ENCODE data around the gene LYPD6. TPM values are rescaled to one million over a fixed set of nuclear protein-coding genes. Genes with fewer than 3 reads are reported as not detected.

The LYPD6 gene
- total RNA-seq, 1 donor from 2014 or later, result 7.8 TPM

DNA sequence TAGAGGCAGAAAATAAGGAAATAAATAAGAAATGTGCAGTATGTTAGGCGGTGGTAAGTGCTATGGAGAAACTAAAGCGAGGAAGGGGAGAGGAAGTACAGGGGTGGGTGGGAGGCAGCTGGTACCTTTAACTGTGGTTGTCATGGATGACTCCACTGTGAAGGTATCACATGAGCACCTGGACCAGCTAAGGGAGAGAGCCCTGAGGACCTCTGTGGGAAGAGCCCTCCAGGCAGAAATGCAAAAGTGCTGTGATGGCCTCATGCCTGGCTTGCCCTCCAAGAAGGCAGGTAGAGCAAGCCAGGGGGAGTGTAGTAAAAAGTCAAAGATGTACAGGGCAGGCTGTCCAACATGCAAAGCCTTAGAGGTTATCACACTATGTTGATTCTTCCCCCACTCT lies 17.9 kb downstream of the LYPD6 start:
- DNase-seq (ENCODE audit: low read depth in 2 of 2), result no peak

DNA sequence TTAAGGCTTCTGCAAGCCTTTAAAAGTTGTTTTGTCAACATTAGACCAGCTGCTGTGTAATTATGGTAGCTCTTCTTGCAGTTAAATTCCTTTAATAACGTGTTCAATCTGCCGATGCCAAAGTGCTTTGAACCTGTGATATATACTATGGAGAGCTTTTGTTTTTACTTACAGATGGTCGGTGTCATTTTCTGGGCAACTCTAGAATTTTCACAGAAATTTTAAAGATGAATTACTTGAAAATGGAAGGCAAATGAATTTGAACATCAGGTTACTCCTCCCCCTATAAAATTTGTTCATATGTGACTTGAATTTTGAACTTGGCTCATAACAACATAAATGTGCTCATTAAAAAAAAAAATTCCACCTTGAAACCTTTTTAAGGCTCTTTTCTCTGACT lies 23.0 kb downstream of the LYPD6 start:
- DNase-seq (ENCODE audit: low read depth in 2 of 2), result no peak

DNA sequence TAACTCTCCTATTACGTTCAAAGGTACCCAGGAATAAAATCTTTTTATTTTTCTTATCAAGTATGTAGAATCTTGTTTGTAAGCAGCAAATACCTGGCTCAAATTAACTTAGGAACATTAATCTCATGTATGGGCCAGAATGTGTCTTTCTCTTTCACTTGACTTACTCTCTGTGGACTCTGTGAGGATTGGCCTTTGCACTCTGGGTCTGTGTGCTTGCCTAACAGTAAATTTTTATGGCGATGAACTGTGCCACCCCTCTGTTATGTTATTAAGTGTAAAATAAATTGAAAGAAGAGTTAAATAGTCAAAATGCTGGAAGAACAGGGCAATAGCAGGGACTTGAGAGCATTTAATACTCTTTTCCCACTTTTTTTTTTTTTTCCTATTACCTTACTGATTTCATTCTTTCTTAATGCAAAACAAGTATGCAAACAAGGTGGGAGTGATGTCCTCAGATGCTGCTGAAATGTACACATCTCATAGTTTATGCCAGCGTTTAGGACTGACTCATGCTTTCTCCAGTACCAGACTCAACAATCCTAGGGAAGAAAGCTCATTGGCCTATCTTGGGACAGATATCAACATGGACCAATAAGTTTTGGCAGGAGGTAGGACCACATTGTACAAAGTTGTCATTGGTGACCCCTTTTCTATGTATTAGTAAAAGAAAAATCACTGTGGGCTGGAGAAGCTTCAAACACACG lies 25.5 kb downstream of the LYPD6 start:
- DNase-seq (ENCODE audit: low read depth in 2 of 2), result no peak

DNA sequence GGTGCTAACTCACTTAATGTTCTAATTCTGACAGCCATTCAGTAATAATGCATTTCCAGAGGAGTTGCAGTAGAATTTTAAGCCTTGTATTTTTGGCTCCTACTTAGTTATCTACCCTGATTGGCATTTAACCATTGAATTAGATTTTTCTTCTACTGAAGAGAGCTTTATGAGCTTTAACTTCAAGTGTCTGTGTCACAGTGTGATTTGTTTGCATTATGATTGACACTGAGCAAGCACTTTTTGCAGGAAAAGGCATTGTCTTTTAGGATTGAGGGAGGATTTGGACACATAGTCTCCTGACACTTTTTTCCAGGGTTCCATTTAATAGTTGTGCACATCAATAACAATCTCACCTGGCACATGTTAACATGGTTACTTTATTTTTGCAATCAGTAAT lies 26.7 kb downstream of the LYPD6 start:
- no peak for DNase-seq (ENCODE audit: low read depth in 2 of 2)

DNA sequence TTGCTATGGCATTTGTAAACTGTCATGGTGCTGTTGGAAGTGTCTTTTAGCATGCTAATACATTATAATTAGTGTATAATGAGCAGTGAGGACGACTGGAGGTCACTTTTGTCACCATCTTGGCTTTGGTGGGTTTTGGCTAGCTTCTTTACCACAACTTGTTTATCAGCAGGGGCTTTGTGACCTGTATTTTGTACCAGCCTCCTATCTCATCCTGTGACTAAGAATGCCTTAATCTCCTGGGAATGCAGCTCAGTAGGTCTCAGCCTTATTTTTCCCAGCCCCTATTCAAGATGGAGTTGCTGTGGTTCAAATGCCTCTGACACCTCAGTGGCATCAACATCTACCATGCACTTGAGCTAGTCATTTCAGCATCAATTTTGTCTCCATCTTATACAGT lies 29.7 kb downstream of the LYPD6 start:
- no peak for DNase-seq (ENCODE audit: low read depth in 2 of 2)

DNA sequence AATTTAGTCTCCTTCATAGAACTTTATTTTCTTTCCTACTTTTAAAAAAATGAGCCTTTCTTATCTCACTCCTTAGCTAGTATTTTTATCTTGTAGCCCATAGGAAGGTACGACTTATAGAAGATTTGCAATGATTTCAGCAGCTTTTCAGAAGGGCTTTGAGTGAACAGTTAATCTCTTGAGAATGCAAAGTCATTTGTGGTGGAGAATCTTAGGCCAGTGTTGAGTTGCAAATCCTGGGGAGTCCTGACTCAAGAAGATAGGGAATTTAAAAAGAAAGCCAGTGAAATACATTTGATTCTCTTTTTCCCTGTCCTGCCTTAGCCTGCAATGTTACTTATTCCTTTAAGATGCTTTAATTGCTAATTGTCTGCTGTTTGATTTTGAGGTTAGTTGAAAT lies 33.6 kb downstream of the LYPD6 start:
- no peak for DNase-seq (ENCODE audit: low read depth in 2 of 2)

DNA sequence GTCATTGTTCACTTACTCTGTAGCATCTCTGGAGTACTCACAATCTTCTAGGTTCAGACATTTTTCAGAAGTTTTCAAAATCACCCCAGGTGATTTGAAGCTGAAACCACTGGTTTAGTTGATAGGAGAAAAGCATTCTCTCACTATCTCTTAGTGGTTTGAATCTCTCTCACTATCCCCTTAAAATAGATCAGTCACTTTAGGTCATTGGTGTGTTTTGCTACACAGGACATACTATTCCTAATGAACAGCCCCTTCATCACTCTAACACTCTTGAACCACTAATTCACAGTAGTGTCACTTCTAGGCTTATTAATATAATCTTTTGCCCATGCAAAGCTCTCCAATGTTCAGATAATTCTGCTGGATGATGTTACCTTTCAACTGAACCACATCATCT lies 34.5 kb downstream of the LYPD6 start:
- no peak for DNase-seq (ENCODE audit: low read depth in 2 of 2)

DNA sequence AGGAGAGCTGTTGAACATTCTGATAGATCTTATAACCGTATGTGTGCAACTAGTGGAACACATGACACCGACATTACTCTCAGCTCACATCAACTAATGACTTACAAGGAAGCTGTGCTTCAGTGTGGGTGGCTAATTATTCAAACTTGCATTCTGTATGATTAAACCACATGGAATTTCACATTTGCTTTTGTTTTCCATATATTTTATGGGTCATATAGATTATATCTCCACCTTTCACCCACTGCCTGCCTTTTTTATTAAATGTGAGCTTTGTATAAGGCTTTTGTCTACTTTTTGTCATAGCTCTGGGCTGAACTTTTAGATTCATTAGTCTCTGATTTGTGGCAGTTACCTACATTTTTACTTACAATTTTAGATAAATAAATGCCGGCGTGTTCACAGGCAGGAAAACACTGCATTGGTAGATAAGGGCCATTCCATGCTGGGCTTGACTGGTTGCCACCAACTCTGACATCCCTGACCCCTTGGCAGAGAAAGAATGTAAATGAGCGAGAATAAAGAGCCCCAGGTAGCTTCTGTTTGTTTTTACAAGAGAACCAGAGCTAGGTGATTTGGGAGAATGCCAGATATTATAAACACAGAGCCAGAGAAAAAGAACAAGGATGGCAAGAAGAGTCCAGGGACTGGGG lies 35.7 kb downstream of the LYPD6 start:
- DNase-seq (ENCODE audit: low read depth in 2 of 2), result peak; percentile 88 to 98

DNA sequence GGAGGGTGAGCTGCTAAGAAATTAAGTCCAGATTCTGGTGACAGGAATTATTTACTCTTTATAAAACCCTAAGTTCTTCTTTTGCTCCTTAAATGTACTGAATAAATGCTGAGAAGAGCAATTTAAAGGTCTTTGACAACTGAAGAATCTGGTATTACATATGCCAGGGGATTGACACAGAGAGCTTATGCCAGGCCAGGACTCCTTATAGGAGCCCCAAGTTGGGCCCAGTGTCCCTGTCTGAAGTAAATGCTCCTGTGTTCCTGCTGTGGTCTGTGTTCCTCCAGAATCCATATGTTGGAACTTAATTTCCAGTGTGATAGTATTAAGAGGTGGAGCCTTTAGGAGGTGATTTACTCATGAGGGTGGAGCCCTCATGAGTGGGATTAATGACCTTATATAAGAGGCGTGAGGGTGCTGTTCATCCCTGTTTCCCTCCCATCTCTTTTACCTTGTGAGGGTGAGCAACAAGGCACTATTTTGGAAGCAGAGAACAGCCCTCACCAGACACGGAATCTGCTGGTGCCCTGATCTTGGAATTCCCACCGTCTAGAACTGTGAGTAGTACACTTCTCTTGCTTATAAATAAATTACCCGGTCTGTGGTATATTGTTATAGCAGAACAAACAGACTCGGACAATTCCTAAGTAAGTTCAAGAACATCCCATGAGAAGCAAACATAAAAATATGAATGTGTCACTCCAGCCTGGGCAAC lies 39.8 kb downstream of the LYPD6 start:
- no peak for DNase-seq (ENCODE audit: low read depth in 2 of 2)

DNA sequence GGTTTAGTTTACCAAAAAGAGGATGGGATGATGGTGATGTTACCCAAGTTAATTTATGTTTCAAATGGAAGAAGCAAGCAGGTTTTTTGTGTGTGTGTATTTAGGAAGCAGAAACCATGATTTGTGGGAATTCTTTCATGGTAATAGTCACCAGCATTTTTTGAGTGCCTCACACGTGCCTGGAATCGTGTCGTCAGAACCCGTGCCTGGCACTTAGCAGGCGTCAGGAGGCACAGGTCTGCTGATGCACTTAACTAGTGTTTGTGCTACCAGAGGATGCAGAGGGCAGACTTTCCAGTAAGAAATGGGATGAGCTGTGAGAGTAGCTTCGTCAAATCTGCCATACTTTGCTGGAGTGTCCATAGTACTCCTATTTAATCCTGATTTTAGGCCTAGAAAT lies 41.1 kb downstream of the LYPD6 start:
- no peak for DNase-seq (ENCODE audit: low read depth in 2 of 2)

DNA sequence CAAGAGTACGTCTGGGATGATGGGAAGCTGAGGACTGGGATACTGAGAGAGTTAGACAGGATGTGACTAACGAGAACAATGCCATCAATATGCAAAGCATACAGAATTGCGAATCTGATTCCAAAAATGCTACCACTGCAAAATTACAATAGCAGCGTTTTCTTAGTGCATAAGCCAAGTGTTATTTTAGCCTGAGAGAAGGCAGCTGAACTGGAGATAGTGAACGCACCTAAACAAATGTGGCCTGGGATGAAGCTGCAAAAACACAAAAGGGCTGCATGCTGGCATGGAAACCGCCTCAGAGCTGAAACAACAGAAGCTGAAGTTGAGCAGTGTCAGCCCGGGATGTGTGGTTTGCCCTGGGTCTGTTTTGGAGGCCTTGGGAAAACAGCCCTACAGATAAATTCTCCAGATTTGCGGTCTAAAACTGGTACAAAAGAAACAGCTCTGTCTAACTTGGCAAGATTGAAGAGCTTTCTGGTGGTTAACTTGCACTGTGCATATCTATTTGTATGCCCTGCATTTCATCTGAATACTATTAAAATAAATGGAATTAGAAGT lies 45.5 kb downstream of the LYPD6 start:
- peak; percentile 77 to 85 for DNase-seq (ENCODE audit: low read depth in 2 of 2)

DNA sequence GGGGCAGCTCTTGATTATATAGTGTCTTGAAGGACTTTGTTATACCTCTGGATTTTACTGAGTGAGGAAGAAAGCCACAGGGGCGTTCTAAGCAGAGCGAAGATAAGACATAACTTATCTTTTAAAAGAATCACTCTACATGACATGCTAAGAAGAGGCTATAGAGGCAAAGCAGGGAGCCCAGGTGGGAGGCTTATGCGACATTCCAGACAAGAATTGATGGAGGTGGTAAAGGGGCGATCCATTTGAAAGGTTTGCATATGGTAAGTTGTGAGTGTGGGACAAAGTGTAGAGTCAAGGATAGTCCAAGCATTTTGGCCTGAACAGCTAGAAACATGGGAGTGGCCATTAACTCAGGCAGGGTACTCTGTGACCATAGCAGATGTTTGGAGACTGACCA lies 49.8 kb downstream of the LYPD6 start:
- no peak for DNase-seq (ENCODE audit: low read depth in 2 of 2)

DNA sequence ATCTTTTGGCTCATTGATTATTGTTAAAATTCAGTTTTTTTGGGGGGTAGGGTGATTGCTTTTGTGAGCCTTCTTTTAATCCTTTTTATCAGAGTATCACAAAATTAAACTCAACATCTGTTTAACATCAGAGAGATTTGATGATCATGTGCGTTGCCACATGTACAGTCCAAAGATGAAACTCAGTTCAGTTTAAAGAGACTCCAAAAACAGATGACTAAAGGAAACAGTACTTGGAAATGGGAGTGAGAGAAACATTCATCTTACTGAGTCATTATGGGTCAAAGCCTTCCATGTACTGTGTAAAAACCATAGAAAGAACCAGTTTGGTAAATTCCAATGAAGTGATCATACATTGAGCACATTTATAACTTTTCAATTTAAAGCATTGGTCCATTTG lies 53.0 kb downstream of the LYPD6 start:
- no peak for DNase-seq (ENCODE audit: low read depth in 2 of 2)

DNA sequence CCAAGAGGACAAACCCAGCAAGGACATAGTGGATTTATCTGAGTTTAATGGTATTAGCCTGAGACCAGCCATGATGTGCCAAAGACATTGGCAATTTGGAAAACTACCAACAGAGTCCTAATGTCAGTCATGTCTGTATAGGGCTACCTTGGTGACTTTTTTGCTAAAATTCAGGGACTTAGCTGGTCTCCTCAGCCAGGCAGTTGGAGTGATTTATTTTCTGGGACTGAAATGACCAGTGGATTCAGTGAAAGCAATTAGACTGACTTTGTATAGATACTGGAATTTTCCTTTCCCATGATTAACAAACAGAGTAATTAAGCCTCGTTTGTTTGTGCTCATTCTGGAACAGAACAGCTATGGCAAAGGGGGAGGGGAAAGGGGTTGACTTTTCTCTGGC lies 55.0 kb downstream of the LYPD6 start:
- DNase-seq (ENCODE audit: low read depth in 2 of 2), result no peak

DNA sequence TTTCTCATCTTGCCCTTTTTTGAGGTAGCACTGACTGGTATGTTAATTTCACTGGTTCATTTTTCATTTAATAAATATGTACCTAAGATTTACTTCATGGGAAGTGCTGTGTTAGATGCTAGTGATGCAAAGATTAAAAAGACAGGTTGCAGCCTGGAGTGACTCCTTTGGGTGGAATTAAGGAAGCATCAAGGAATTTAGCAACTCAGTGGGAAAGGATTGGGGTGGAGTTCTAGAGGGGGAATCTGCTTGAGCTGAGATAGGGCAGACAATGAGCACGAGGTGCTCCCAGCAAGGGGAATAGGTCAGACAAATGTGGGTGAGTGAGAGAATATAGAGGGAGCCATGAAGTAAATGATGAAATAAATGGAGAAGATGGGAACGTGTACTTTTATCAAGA lies 57.0 kb downstream of the LYPD6 start:
- DNase-seq (ENCODE audit: low read depth in 2 of 2), result no peak

DNA sequence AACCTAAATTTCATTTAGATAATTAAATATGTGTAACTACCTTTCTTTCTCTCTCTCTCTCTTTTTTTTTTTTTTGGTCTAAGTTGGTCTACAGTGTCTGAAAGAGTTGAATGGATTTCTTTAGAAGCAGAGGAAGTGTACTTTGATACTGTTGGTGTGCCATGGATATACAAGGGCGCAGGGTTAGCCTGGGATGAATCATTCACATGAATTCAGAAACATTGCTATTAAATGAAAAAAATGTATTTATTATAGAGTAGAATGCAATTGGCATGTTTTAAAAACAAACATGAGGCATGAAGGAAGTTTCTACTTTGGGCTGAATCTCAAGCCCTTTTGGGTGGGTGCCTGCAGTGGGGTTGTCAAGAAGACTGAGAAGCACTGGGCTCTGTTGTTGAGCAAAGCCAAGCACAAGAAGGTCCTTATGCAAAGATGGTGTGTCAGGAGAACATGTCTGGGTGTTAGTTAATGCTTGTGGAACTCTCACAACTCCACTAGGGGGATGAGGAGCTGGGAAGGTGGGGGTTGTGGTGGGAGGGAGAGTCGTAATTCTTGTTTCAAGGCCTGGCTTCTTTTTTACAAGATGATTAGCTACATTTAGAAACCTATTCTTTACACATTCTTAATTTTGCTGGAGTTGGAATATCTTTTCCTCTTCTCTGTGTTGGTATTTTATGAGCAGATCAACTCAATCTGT lies 57.9 kb downstream of the LYPD6 start:
- DNase-seq (ENCODE audit: low read depth in 2 of 2), result no peak

DNA sequence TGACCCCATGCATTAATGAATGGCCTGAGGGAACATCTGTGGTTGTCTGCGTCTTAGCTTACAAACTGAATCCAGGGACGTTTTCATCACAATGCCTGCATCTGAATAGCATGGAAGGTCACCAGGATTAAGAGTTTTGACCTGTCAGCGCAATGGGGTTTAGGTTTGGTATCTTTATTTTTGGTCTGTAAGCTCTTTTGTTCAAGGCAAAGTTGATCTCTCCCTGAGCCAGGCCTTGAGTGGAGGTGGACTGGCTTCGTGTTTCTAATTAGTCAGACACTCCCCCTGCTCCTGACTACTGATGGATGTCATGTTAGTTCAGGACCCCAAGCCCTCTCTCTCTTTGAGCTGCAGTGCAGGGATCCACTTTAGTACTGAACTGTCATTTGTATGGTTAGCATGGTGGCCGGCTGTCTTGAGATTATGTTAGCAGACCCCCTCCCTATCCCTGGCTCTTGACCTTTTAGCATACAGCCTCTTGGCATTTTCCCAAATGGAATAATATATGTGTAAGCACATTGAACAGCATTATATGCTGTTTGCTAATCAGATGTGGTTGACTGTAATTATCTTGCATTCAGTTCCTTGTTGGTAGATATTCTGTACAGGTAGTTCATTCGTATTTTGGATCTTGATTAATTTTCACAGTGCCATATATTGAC lies 59.2 kb downstream of the LYPD6 start:
- no peak for DNase-seq (ENCODE audit: low read depth in 2 of 2)

DNA sequence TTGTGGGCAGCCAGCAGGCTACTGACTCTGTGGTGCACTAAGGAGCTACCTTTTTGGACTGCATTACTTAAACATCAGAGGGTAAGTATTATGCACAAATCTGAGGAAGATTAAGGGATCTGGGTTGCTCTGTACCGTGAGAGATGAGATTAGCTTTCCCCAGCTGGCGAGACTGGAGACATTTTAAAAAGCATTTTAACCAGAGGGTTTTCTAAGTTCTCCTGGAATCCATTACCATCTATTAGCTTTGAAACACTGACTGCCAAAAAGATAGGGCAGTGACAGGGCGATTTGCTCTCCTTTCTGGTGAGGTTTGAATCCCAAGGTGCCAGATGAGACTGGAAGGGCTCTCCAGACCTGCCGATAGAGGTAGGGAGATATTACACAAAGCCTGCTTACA lies 63.2 kb downstream of the LYPD6 start:
- no peak for DNase-seq (ENCODE audit: low read depth in 2 of 2)

DNA sequence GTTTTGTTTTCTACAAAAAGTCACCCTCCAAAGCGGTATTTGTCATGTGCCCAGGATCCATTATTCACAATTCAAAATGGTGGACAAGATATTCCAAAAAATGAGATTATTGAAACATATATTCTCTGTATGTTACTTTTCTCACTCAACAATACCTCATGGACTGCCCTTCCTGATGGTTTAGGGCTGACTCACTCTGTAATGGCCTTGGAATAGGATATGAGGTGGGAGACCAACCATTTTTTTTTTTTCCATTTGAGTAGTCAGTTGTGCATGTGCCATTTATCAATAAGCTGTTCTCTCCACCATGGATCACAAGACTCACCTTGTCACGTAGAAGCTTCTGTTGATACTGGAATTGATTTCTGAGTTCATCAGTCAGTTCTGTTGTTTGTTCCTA lies 64.5 kb downstream of the LYPD6 start:
- DNase-seq (ENCODE audit: low read depth in 2 of 2), result peak in 1 of 2 donors; percentile 9

DNA sequence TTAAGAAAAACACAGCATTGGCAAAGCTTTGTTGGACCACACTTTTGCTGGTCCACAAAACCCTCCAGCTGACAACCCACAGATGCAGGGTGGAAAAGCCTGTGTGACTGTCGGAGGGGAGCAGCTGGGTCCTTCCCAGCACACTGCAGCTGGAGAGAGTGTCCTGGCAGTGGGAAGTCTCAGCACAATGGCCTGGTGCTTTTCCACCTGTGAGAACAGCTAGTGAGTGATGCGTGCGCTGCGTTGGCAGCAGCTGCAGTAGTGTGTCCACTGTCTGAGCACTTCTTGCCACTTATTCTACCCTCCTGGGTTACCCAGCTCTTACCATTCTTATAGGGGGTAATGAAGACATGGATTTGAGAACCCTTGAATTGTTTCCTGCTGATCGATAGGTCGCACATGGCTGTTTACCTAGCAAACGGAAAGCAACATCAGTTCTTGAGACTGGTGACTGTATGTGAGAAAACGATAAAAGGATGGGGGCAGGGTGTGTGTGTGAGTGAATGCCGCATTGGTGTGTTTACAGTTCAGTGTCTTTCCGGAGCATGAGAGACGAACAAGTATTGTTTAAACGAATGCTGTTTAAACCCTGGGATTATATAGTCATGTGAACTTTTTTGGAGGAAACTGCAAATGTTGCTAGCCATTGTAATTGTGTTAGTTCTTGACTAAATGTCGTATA lies 69.7 kb downstream of the LYPD6 start:
- peak; percentile 31 to 51 for DNase-seq (ENCODE audit: low read depth in 2 of 2)

DNA sequence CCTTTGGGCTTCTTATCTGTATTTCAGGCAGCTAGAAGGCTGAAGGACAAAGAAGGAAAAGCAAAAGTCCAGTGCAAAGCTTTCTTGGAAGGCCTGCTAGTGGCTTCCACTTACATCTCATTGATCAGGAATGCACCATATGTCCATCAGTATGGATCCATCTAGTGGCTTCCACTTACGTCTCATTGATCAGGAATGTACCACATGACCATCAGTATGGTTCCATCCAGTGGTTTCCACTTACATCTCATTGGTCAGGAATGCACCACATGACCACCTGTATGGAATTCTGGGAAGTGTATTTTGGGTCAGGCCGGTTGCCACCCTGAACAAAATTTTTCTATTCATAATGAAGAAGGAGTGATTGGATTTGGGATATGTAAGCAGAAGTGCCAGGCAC lies 70.6 kb downstream of the LYPD6 start:
- DNase-seq (ENCODE audit: low read depth in 2 of 2), result no peak
